GM10266 (cell line): ENCODE measurements around the gene HELZ2.

Source experiments
- DNase-seq: peaks from one replicate; pipeline ENCODE4 v3.0.0; 2012; ENCODE audit errors: extremely low spot score
- CTCF ChIP-seq: IDR thresholded peaks from 2 replicates; pipeline ENCODE4 v1.5.1; 2012; ENCODE audit warnings: mild to moderate bottlenecking, low read depth; ENCODE audit not compliant: control insufficient read depth, insufficient read depth; ENCODE audit errors: missing control alignments

Gene HELZ2

GRCh38 chr20:63591147-63591533, 17.1 kb upstream of the HELZ2 start:
- no peak for TF ChIP-seq CTCF
- DNase-seq, result no peak

GRCh38 chr20:63590218-63591146, 16.4 kb upstream of the HELZ2 start:
- TF ChIP-seq CTCF, result no peak
- DNase-seq, result no peak

- DNase-seq, result no peak
- no peak for TF ChIP-seq CTCF
These were observed 15.5 kb upstream of the HELZ2 start for GRCh38 chr20:63589261-63590217.

- TF ChIP-seq CTCF, result no peak
- DNase-seq, result no peak
These were observed 14.6 kb upstream of the HELZ2 start for GRCh38 chr20:63588641-63589041.

- TF ChIP-seq CTCF, result no peak
- no peak for DNase-seq
These were observed 13.9 kb upstream of the HELZ2 start for GRCh38 chr20:63587776-63588591.

GRCh38 chr20:63587256-63587655, 13.2 kb upstream of the HELZ2 start:
- DNase-seq, result no peak
- TF ChIP-seq CTCF, result no peak
